Fibroblast of upper back skin (primary cell): ENCODE results near the gene KCNQ2.
"Not testable (repeated sequence)": the region's sequence is repeated elsewhere in the genome, so short reads cannot be mapped to it uniquely, and the experiment has no call there.

Experiments used
- DNase-seq: peaks from one replicate; pipeline ENCODE4 v3.0.0-alpha.2; 2013

Gene KCNQ2

GRCh38 chr20:63488315-63489251 is 16.1 kb upstream of the KCNQ2 start:
- DNase-seq = no peak

GRCh38 chr20:63487781-63488241 is 15.4 kb upstream of the KCNQ2 start:
- DNase-seq = no peak

- DNase-seq = no peak
These were observed 14.8 kb upstream of the KCNQ2 start for GRCh38 chr20:63487116-63487764.

GRCh38 chr20:63486300-63486855 is 13.9 kb upstream of the KCNQ2 start:
- no peak for DNase-seq

GRCh38 chr20:63484651-63485403 is 12.4 kb upstream of the KCNQ2 start:
- DNase-seq = no peak

- no peak for DNase-seq
These were observed 11.8 kb upstream of the KCNQ2 start for GRCh38 chr20:63484236-63484635.

GRCh38 chr20:63483834-63484233 is 11.4 kb upstream of the KCNQ2 start:
- DNase-seq = no peak

GRCh38 chr20:63482021-63482587 is 9.6 kb upstream of the KCNQ2 start:
- DNase-seq = no peak

GRCh38 chr20:63481503-63481902 is 9.0 kb upstream of the KCNQ2 start:
- DNase-seq = no peak

- DNase-seq = not testable (repeated sequence)
These were observed 7.4 kb upstream of the KCNQ2 start for GRCh38 chr20:63479695-63480419.

GRCh38 chr20:63478346-63479302 is 6.2 kb upstream of the KCNQ2 start:
- DNase-seq = no peak

- no peak for DNase-seq
These were observed 5.5 kb upstream of the KCNQ2 start for GRCh38 chr20:63477944-63478343.

GRCh38 chr20:63477061-63477616 is 4.7 kb upstream of the KCNQ2 start:
- DNase-seq = no peak

GRCh38 chr20:63475209-63475608 is 2.8 kb upstream of the KCNQ2 start:
- peak; percentile 6 for DNase-seq

GRCh38 chr20:63473555-63474449 is 1.3 kb upstream of the KCNQ2 start:
- DNase-seq = no peak

- no peak for DNase-seq
These were observed 471 bp upstream of the KCNQ2 start for GRCh38 chr20:63472862-63473390.

- DNase-seq = no peak
These were observed 806 bp downstream of the KCNQ2 start for GRCh38 chr20:63471717-63471980.

- DNase-seq = no peak
These were observed 1.3 kb downstream of the KCNQ2 start for GRCh38 chr20:63471002-63471716.

GRCh38 chr20:63470410-63470809 is 2.0 kb downstream of the KCNQ2 start:
- no peak for DNase-seq
